A549 treated with Mapracorat at 1 μM for 4 hours (cell line): ENCODE results near the gene LCE1F. TPM values are rescaled to one million over a fixed set of nuclear protein-coding genes. Genes with fewer than 3 reads are reported as not detected.

Source experiments
- total RNA-seq: library from RNA; stranded (reverse); fragments of 200-300 nt; extraction: Qiagen RNA extraction; gene quantifications from 5 replicates; pipeline ENCODE4 v1.2.3, GENCODE V29; 2022

LCE1F gene, protein sequence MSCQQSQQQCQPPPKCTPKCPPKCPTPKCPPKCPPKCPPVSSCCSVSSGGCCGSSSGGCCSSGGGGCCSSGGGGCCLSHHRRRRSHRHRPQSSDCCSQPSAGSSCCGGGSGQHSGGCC
- not detected in 5 replicates for total RNA-seq

DNA sequence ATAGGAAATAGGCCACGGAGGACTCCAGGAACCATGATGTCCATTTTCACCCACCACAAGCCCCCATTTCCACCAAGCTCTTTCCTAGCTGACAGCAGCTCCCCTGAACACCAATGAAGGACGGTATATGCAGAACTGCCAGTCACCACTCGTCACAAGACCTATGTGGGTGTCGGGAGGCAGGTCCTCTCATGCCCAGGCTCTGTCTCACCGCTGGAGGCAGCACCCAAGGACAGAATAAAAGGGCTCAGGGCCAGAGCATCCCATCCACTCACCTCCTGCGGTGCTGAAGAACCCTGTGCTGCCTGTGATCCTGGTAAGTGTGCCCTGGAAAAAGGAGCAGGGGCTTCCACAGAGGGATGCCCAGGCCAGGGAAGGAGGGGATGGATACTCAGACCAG, at the start of gene LCE1F:
Gene LCE1F (plus strand): TSS at position 266 of the 400 bp plus-strand sequence. CDS start 1,232 bp downstream, outside the sequence.

DNA sequence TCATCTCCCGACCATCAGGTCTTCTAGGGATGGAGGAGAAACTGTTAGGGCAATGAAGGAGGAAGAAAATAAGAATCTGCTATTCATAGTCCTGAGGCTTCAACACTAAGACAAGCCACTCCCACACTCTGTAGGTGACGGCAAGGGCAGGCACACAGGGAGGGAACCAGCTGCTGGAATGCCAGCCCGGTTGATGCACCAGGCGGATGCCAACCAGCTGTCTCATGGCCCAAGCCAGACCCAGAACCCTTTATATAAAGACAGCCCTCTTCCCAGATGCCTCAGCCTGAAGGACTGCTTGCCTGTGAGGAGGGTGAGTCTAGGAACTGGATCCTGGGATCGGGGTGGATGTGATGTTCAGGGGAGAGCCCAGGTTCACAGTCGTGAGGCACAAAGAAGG, 17.2 kb upstream of the LCE1F start, which contains the start of gene KPRP:
Gene KPRP (plus strand): TSS at position 279 of the 400 bp plus-strand sequence. CDS start 1,564 bp downstream, outside the sequence.

DNA sequence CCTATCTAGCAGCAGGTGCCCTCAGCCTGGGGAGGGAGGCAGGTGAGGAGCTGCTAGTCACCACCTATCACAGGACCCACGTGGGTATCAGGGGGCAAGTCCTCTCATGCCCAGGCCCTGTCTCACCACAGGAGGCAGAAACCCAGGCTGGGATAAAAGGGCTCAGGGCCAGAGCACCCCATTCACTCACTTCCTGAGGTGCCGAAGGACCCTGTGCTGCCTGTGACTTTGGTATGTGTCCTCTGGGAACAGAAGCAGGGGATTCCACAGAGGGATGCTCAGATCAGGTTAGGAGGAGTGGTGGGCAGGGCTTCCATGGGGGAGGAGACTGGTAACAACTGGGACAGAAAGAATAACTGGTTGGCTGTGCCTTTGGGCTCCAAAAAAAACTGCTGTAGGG, 11.1 kb downstream of the LCE1F start, which contains the start of gene LCE1E:
Gene LCE1E (plus strand): TSS at position 181 of the 400 bp plus-strand sequence. CDS start 1,043 bp downstream, outside the sequence.

DNA sequence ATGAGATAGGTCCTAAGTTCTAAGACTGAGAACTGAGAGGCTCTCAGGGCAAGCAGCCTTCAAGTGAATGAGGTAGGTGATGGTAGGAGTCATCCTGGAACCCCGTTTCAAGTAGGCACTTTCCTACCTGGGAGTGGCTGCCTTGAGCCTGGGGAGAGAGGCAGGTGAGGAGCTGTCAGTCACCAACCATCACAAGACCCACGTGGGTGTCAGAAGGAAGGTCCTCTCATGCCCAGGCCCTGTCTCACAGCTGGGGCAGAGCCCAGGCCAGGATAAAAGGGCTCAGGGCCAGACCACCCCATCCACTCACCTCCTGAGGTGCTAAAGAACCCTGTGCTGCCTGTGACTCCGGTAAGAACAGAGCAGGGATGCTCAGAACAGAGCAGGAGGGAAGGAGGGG, 21.5 kb downstream of the LCE1F start, which contains the start of gene LCE1D:
Gene LCE1D (plus strand): TSS at position 301 of the 400 bp plus-strand sequence. CDS start 1,074 bp downstream, outside the sequence.

DNA sequence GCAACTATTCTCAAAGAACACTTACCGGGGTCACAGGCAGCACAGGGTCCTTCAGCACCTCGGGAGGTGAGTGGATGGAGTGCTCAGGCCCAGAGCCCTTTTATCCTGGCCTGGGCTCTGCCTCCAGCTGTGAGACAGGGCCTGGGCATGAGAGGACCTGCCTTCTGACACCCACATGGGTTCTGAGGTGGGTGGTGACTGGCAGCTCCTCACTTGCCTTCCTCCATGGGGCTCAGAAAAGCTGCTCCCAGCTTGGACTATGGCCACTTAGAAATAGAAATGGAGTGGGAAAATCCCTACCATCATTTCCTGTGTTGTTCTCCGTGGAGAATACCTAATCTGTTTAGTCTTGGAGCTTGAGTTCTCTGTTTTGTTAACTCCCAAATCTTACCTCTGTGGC, 31.6 kb downstream of the LCE1F start, which contains the start of gene LCE1C:
Gene LCE1C (minus strand): TSS at position 76 of the 400 bp plus-strand sequence. CDS start 1,173 bp downstream, outside the sequence.

DNA sequence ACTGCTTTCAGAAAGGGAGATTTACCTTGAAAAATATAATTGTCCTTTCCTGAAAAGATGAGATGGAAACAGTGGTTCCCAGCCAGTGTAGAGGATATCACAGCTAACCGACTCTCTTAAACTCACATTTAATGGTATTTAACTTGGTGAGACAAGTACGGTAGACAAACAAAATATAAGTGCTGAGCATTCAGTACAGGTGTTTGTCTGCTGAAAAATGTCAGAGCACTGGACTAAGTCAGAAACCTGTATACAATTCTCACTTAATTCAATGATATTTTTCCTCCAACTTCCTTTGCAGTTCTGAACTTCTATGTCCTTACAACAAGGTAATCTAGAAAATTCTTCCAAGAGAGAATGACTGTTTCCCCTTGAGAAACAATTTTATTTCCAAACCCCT, 36.7 kb downstream of the LCE1F start, which contains the start of gene LCE1B:
Gene LCE1B (plus strand): TSS at position 301 of the 400 bp plus-strand sequence. CDS start 476 bp downstream, outside the sequence.

Other genes starting within 250 kb of the LCE1F start
- gene LCE3E, start 208.4 kb upstream of the LCE1F start, total RNA-seq = 0.30 to 0.54 TPM in 2 of 5 replicates, not detected in the others
- gene LCE3D, start 194.6 kb upstream of the LCE1F start, total RNA-seq = 1.7 to 2.7 TPM (median 2.3 TPM) in 5 replicates
- not detected in 5 replicates for gene LCE3C, start 174.9 kb upstream of the LCE1F start, total RNA-seq
- not detected in 5 replicates for gene LCE3B, start 161.3 kb upstream of the LCE1F start, total RNA-seq
- not detected in 5 replicates for gene LCE3A, start 152.0 kb upstream of the LCE1F start, total RNA-seq
- gene LCE2D, start 111.8 kb upstream of the LCE1F start, total RNA-seq = not detected in 5 replicates
- not detected in 5 replicates for gene LCE2C, start 99.9 kb upstream of the LCE1F start, total RNA-seq
- gene LCE2B, start 89.0 kb upstream of the LCE1F start, total RNA-seq = not detected in 5 replicates
- gene LCE2A, start 76.8 kb upstream of the LCE1F start, total RNA-seq = not detected in 5 replicates
- not detected in 5 replicates for gene LCE4A, start 67.0 kb upstream of the LCE1F start, total RNA-seq
- not detected in 5 replicates for gene KPRP, start 17.1 kb upstream of the LCE1F start, total RNA-seq
- 0.18 TPM in 1 of 5 replicates, not detected in the others for gene LCE1E, start 11.1 kb downstream of the LCE1F start, total RNA-seq
- not detected in 5 replicates for gene LCE1D, start 21.6 kb downstream of the LCE1F start, total RNA-seq
- not detected in 5 replicates for gene LCE1C, start 31.5 kb downstream of the LCE1F start, total RNA-seq
- not detected in 5 replicates for gene LCE1B, start 36.8 kb downstream of the LCE1F start, total RNA-seq
- not detected in 5 replicates for gene LCE1A, start 52.3 kb downstream of the LCE1F start, total RNA-seq
- not detected in 5 replicates for gene LCE6A, start 67.7 kb downstream of the LCE1F start, total RNA-seq
- not detected in 5 replicates for gene LCE7A, start 84.9 kb downstream of the LCE1F start, total RNA-seq
- gene SMCP, start 103.2 kb downstream of the LCE1F start, total RNA-seq = not detected in 5 replicates
- 0.06 to 0.13 TPM (median 0.10 TPM) in 3 of 5 replicates, not detected in the others for gene IVL, start 133.4 kb downstream of the LCE1F start, total RNA-seq
- gene SPRR5, start 172.1 kb downstream of the LCE1F start, total RNA-seq = not detected in 5 replicates
- gene SPRR4, start 195.5 kb downstream of the LCE1F start, total RNA-seq = not detected in 5 replicates
- gene SPRR1A, start 208.9 kb downstream of the LCE1F start, total RNA-seq = not detected in 5 replicates
- gene SPRR3, start 226.6 kb downstream of the LCE1F start, total RNA-seq = not detected in 5 replicates